PC-9 (cell line): ENCODE data around the gene SPON1. TPM values are rescaled to one million over a fixed set of nuclear protein-coding genes. Genes with fewer than 3 reads are reported as not detected.

Experiments used
- BruUV-seq: library from RNA; stranded (reverse); fragments of 400-500 nt; replicated peaks from 2 replicates; lab custom pipeline; 2021; lab: Mats Ljungman, UMichigan
- CTCF ChIA-PET: fragments of 300-600 bp; sonication (Branson Sonifier 250); formaldehyde crosslinking; loops from one replicate; lab custom pipeline; 2022; ENCODE audit warnings: antibody characterized with exemption; lab: Charles Lee
- POLR2A ChIA-PET: fragments of 300-600 bp; sonication (Branson Sonifier 250); formaldehyde crosslinking; loops from one replicate; lab custom pipeline; 2022; ENCODE audit warnings: antibody characterized with exemption; ENCODE audit not compliant: unreplicated experiment; lab: Charles Lee
- DNase-seq, 2 experiments: peaks; one replicate each; pipeline versions ENCODE4 v3.0.0 to v3.0.0-alpha.2; 2015 to 2022; ENCODE audit warnings: mixed read lengths in 1 of 2
- H2AFZ ChIP-seq: fragments of 200-600 bp; sonication (generic); 2 replicates; pipeline ENCODE4 v1.8.1; 2017; ENCODE audit warnings: antibody characterized with exemption
- H3F3A ChIP-seq: fragments of 200-600 bp; sonication (generic); 2 replicates; pipeline ENCODE4 v1.8.1; 2017; ENCODE audit warnings: antibody characterized with exemption, mild to moderate bottlenecking, low read depth; ENCODE audit not compliant: insufficient read depth
- H3K27ac ChIP-seq: fragments of 200-600 bp; sonication (generic); 2 replicates; pipeline ENCODE4 v1.6.1; 2016; ENCODE audit warnings: mixed run types
- H3K27me3 ChIP-seq: fragments of 200-600 bp; sonication (generic); 2 replicates; pipeline ENCODE4 v1.6.1; 2016; ENCODE audit warnings: low read depth, mixed run types; ENCODE audit not compliant: insufficient read depth
- H3K36me3 ChIP-seq: fragments of 200-600 bp; sonication (generic); 2 replicates; pipeline ENCODE4 v1.6.1; 2016; ENCODE audit warnings: low read depth, mixed run types
- H3K4me1 ChIP-seq: fragments of 200-600 bp; sonication (generic); replicated peaks from 2 replicates; pipeline ENCODE4 v1.6.1; 2016; ENCODE audit warnings: mixed run types; ENCODE audit not compliant: insufficient read depth
- H3K4me2 ChIP-seq: fragments of 200-600 bp; sonication (generic); 2 replicates; pipeline ENCODE4 v1.6.1; 2017; ENCODE audit warnings: mixed run types
- H3K4me3 ChIP-seq: fragments of 200-600 bp; sonication (generic); 2 replicates; pipeline ENCODE4 v1.6.1; 2016; ENCODE audit warnings: mixed run types
- H3K79me2 ChIP-seq: fragments of 200-600 bp; sonication (generic); 2 replicates; pipeline ENCODE4 v1.6.1; 2017; ENCODE audit warnings: low read depth, mixed run types
- H3K9me2 ChIP-seq: fragments of 200-600 bp; sonication (generic); 2 replicates; pipeline ENCODE4 v1.8.1; 2017; ENCODE audit warnings: mild to moderate bottlenecking; ENCODE audit not compliant: insufficient read depth
- H3K9me3 ChIP-seq: fragments of 200-600 bp; sonication (generic); 2 replicates; pipeline ENCODE4 v1.8.1; 2016; ENCODE audit warnings: low read depth; ENCODE audit not compliant: insufficient read depth
- H4K20me1 ChIP-seq: fragments of 200-600 bp; sonication (generic); 2 replicates; pipeline ENCODE4 v1.8.1; 2017; ENCODE audit not compliant: insufficient read depth
- EZH2 ChIP-seq: fragments of 200-600 bp; sonication (generic); IDR thresholded peaks from 2 replicates; pipeline ENCODE4 v1.8.0; 2017; ENCODE audit warnings: antibody characterized with exemption, low read depth
- intact Hi-C: fragments of 100-400 bp; cut with micrococcal nuclease; formaldehyde crosslinking; loops from one replicate; pipeline ENCODE4 v1.10.0; 2022; ENCODE audit not compliant: unreplicated experiment
- total RNA-seq: library from RNA; stranded (reverse); gene quantifications from 2 replicates; pipeline ENCODE4 v1.2.3, GENCODE V29; 2021
- TF ChIP-seq, protein P1 (sequence below): fragments of 200-600 bp; sonication (generic); conservative IDR thresholded peaks from 2 replicates; pipeline ENCODE4 v1.6.1; 2017; ENCODE audit warnings: mixed run types, antibody characterized with exemption, mild to moderate bottlenecking, moderate library complexity

The SPON1 gene
- total RNA-seq, 1 experiment from 2014 or later: 0.70 TPM

DNA sequence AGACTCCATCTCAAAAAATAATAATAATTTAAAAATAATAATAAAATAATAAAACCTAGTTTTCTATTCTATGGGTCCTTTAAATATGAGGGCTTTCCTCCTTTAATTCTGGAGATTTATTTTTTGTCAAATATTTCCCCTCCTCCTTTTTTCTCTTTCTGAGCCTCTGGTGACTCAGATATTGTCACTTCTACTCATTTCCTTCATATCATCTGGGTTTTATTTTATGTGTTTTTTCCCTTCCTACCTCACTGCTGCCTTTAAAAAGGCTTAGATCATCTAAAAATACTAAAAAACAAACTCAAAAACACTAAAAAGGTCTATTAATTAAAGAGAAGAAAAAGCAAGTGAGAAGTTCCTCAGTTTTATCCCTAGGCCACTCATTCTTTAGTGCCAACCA is 138.9 kb downstream of the SPON1 start:
- intact Hi-C loops: no loop called here
- POLR2A ChIA-PET: no interaction called here
- no peak for DNase-seq

DNA sequence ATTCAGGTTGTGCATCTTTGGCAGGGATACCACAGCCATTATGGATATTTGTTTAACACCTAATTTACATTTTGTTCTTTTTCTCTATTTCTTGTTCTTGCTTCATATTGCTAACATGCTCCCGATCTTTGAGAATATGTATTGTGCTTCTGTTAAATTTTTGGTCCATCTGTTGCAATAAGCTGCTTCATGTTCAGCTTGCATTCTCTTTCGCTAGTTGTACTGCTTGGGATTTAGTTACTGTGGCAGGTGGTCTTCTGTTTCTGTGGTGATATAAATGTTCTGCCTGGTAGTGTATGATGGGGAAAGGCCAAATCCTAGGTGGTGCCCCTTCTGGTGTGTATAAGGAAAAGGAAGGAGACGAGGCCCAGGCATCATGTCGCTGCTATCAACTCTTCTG is 140.2 kb downstream of the SPON1 start:
- H3K4me2 ChIP-seq: no peak overlapping the region
- no peaks in the 10 kb centered on the region for H4K20me1 ChIP-seq
- no peak overlapping the region for H3K4me3 ChIP-seq
- no peak for DNase-seq
- no peak for TF ChIP-seq EZH2
- TF ChIP-seq, protein P1, sequence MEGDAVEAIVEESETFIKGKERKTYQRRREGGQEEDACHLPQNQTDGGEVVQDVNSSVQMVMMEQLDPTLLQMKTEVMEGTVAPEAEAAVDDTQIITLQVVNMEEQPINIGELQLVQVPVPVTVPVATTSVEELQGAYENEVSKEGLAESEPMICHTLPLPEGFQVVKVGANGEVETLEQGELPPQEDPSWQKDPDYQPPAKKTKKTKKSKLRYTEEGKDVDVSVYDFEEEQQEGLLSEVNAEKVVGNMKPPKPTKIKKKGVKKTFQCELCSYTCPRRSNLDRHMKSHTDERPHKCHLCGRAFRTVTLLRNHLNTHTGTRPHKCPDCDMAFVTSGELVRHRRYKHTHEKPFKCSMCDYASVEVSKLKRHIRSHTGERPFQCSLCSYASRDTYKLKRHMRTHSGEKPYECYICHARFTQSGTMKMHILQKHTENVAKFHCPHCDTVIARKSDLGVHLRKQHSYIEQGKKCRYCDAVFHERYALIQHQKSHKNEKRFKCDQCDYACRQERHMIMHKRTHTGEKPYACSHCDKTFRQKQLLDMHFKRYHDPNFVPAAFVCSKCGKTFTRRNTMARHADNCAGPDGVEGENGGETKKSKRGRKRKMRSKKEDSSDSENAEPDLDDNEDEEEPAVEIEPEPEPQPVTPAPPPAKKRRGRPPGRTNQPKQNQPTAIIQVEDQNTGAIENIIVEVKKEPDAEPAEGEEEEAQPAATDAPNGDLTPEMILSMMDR: no peak
- H2AFZ ChIP-seq: no peak overlapping the region
- POLR2A ChIA-PET: no interaction called here
- no peaks in the 10 kb centered on the region for H3K4me1 ChIP-seq
- H3K79me2 ChIP-seq: no peaks in the 10 kb centered on the region
- H3K27me3 ChIP-seq: no peaks in the 10 kb centered on the region
- H3K27ac ChIP-seq: no peak overlapping the region
- BruUV-seq: no TSS peak
- no peaks in the 10 kb centered on the region for H3F3A ChIP-seq
- CTCF ChIA-PET: no interaction called here
- no peaks in the 10 kb centered on the region for H3K36me3 ChIP-seq
- no peaks in the 10 kb centered on the region for H3K9me2 ChIP-seq
- H3K9me3 ChIP-seq: no peaks in the 10 kb centered on the region
- intact Hi-C loops: no loop called here

More for the DNA sequence above, 138.9 kb downstream of the SPON1 start:
- Histone ChIP-seq H3K79me2 (no peaks in the 10 kb centered on the region), H3K27me3 (no peaks in the 10 kb centered on the region), H2AFZ (no peak overlapping the region), H3K36me3 (no peaks in the 10 kb centered on the region), H3K9me3 (no peaks in the 10 kb centered on the region), H3F3A (no peaks in the 10 kb centered on the region), H3K4me1 (peaks cover 5% of the 10 kb centered on the region), H3K9me2 (no peaks in the 10 kb centered on the region), H4K20me1 (no peaks in the 10 kb centered on the region), H3K4me3 (no peak overlapping the region), H3K27ac (no peak overlapping the region), H3K4me2 (no peak overlapping the region)
- BruUV-seq: no TSS peak
- no peak for TF ChIP-seq EZH2
- CTCF ChIA-PET: no interaction called here

DNA sequence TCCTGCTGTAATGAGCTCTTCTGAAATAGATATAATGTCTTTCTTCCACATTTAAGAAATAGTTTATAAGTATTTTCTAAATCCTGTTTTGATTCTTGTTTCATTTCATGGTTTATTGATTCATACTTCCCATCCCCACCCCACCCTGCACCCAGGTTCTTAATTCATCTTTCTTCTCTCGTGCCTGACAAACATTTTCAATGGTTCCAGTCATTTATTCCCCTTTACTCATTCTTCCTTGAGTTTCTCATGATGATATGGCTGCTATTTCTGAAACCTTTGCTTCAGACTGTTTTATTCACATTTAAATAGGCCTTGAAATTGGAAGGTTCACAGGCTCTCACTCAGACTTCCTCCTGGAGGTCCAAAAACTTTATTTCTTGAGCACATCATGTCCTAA is 142.9 kb downstream of the SPON1 start:
- no peak overlapping the region for H3K4me2 ChIP-seq
- H3K36me3 ChIP-seq: no peaks in the 10 kb centered on the region
- ChIA-PET POLR2A (no interaction called here), CTCF (no interaction called here)
- TF ChIP-seq EZH2: no peak
- TF ChIP-seq, protein P1: no peak
- H3F3A ChIP-seq: no peaks in the 10 kb centered on the region
- no peaks in the 10 kb centered on the region for H4K20me1 ChIP-seq
- intact Hi-C loops: no loop called here
- no peak overlapping the region for H2AFZ ChIP-seq
- no peaks in the 10 kb centered on the region for H3K9me3 ChIP-seq
- no peak for DNase-seq
- H3K27ac ChIP-seq: no peak overlapping the region
- no peaks in the 10 kb centered on the region for H3K27me3 ChIP-seq
- H3K4me3 ChIP-seq: no peak overlapping the region
- H3K79me2 ChIP-seq: no peaks in the 10 kb centered on the region
- BruUV-seq: no TSS peak
- H3K9me2 ChIP-seq: no peaks in the 10 kb centered on the region
- no peaks in the 10 kb centered on the region for H3K4me1 ChIP-seq
